K562 (cell line): ENCODE results near the gene SGMS1. TPM values are rescaled to one million over a fixed set of nuclear protein-coding genes. Genes with fewer than 3 reads are reported as not detected.

Experiments used
- ASH1L ChIP-seq: fragments of 450-650 bp; IDR thresholded peaks from 2 replicates; pipeline ENCODE4 v1.6.1; 2018; ENCODE audit warnings: borderline replicate concordance, mild to moderate bottlenecking, low read depth; ENCODE audit not compliant: partially characterized antibody
- CHD4 ChIP-seq: fragments of 200-600 bp; sonication (generic); IDR thresholded peaks from 3 replicates; pipeline ENCODE4 v1.6.1; 2012; ENCODE audit warnings: low read depth, mild to moderate bottlenecking, mixed read lengths, low read length, inconsistent platforms; ENCODE audit not compliant: insufficient read depth, insufficient replicate concordance, poor library complexity, severe bottlenecking
- CREM ChIP-seq: IDR thresholded peaks from 2 replicates; pipeline ENCODE4 v1.6.1; 2014; ENCODE audit warnings: antibody characterized with exemption, low read depth
- EP300 ChIP-seq: IDR thresholded peaks from 2 replicates; pipeline ENCODE4 v1.6.1; 2012; ENCODE audit warnings: low read length, improper control_type of control experiment
- ETV1 ChIP-seq: fragments of 450-650 bp; conservative IDR thresholded peaks from 2 replicates; pipeline ENCODE4 v1.6.1; 2016; ENCODE audit warnings: missing genetic modification characterization, control low read depth, low read depth, missing compliant biosample characterization
- EWSR1 ChIP-seq: fragments of 450-650 bp; IDR thresholded peaks from 2 replicates; pipeline ENCODE4 v1.6.1; 2018; ENCODE audit warnings: borderline replicate concordance, mild to moderate bottlenecking, low read depth, moderate library complexity; ENCODE audit not compliant: partially characterized antibody
- EZH2 ChIP-seq: IDR thresholded peaks from 2 replicates; pipeline ENCODE4 v1.6.1; 2012; ENCODE audit warnings: low read depth, mild to moderate bottlenecking, inconsistent platforms, low read length, borderline replicate concordance
- GTF2A2 ChIP-seq: IDR thresholded peaks from 2 replicates; pipeline ENCODE4 v1.6.1; 2016; ENCODE audit warnings: mild to moderate bottlenecking, missing genetic modification characterization, missing compliant biosample characterization
- HDAC2 ChIP-seq: fragments of 450-650 bp; IDR thresholded peaks from 2 replicates; pipeline ENCODE4 v1.6.1; 2016; ENCODE audit warnings: mild to moderate bottlenecking
- HMG20B ChIP-seq: fragments of 250-450 bp; sonication (Bioruptor Pico); IDR thresholded peaks from 2 replicates; pipeline ENCODE4 v1.5.0; 2021; ENCODE audit warnings: mild to moderate bottlenecking
- LARP7 ChIP-seq: fragments of 450-650 bp; IDR thresholded peaks from 2 replicates; pipeline ENCODE4 v1.6.1; 2016
- MCM5 ChIP-seq: fragments of 450-650 bp; IDR thresholded peaks from 2 replicates; pipeline ENCODE4 v1.6.1; 2016; ENCODE audit warnings: low read depth
- MEF2A ChIP-seq: IDR thresholded peaks from 2 replicates; pipeline ENCODE4 v1.6.1; 2011; ENCODE audit warnings: low read depth, mild to moderate bottlenecking, low read length, moderate library complexity; ENCODE audit not compliant: control insufficient read depth
- MTA1 ChIP-seq: fragments of 450-650 bp; IDR thresholded peaks from 2 replicates; pipeline ENCODE4 v1.6.1; 2017; ENCODE audit warnings: borderline replicate concordance
- MYC ChIP-seq, 2 experiments: fragments of 250-450 bp in 1 of 2; sonication (Bioruptor Pico) in 1 of 2; IDR thresholded peaks; 2 replicates each; pipeline versions ENCODE4 v1.5.1 to v1.6.1; 2012 to 2021; ENCODE audit warnings: low read depth in 2 of 2, borderline replicate concordance in 1 of 2, improper control_type of control experiment in 1 of 2, low read length in 1 of 2, mild to moderate bottlenecking in 1 of 2, moderate library complexity in 1 of 2
- SREBF1 ChIP-seq: fragments of 150-350 bp; IDR thresholded peaks from 2 replicates; pipeline ENCODE4 v1.6.1; 2014; ENCODE audit warnings: antibody characterized with exemption, low read depth, low read length, borderline replicate concordance
- STAT5A ChIP-seq: IDR thresholded peaks from 2 replicates; pipeline ENCODE4 v1.6.1; 2012; ENCODE audit warnings: low read length, inconsistent platforms, borderline replicate concordance
- TAL1 ChIP-seq: fragments of 450-650 bp; IDR thresholded peaks from 2 replicates; pipeline ENCODE4 v1.6.1; 2016; ENCODE audit warnings: mild to moderate bottlenecking
- ZEB2 ChIP-seq: fragments of 450-650 bp; IDR thresholded peaks from 2 replicates; pipeline ENCODE4 v1.6.1; 2016
- ZNF76 ChIP-seq: fragments of 250-450 bp; sonication (Bioruptor Pico); IDR thresholded peaks from 2 replicates; pipeline ENCODE4 v1.4.0; 2020; ENCODE audit warnings: mild to moderate bottlenecking, moderate library complexity, borderline replicate concordance
- polyA plus RNA-seq, 8 experiments: library from polyadenylated mRNA; depleted of rRNA in 4 of 8; stranded (reverse) in 5 of 8; unstranded in 3 of 8; fragments of >200 nt; fragmentation: Nextera tagmentation in 2 of 8; fragmentation: Illumina TruSeq in 1 of 8; extraction: Ambion mirVana in 2 of 8; extraction: Trizol in 1 of 8; gene quantifications; 2 replicates each; pipeline versions ENCODE4 v1.2.1 to v1.2.3, GENCODE V29; 2011 to 2014; ENCODE audit warnings: inconsistent platforms in 1 of 8, missing spikeins in 1 of 8
- total RNA-seq, 7 experiments: library from RNA; depleted of rRNA in 6 of 7; stranded (reverse); fragments of >200 nt in 6 of 7; fragmentation: Illumina TruSeq in 2 of 7; extraction: Trizol in 2 of 7; gene quantifications; 2 replicates each; pipeline versions ENCODE4 v1.2.1 to v1.2.3, GENCODE V29; 2011 to 2021; ENCODE audit warnings: low replicate concordance in 1 of 7
- TF ChIP-seq, protein P1 (sequence below), 3 experiments: fragments of 200-800 bp in 1 of 3; sonication (Bioruptor generic) in 1 of 3; sonication (generic) in 1 of 3; formaldehyde crosslinking in 1 of 3; IDR thresholded peaks; 2 replicates each; pipeline versions ENCODE4 v1.6.1 to v1.8.0; 2016 to 2022; ENCODE audit warnings: mild to moderate bottlenecking in 2 of 3, missing compliant biosample characterization in 2 of 3, missing genetic modification characterization in 2 of 3, missing genetic modification reagents in 1 of 3
- TF ChIP-seq, protein P2 (sequence below), 2 experiments: fragments of 450-650 bp; IDR thresholded peaks; 2 replicates each; pipeline ENCODE4 v1.6.1; 2018; ENCODE audit warnings: mild to moderate bottlenecking in 2 of 2, low read depth in 1 of 2; ENCODE audit not compliant: partially characterized antibody in 2 of 2
- TF ChIP-seq, protein P3 (sequence below): sonication (generic); formaldehyde crosslinking; IDR thresholded peaks from 2 replicates; pipeline ENCODE4 v1.9.0; 2022; ENCODE audit warnings: mild to moderate bottlenecking, missing genetic modification reagents

Gene SGMS1
- total and polyA plus RNA-seq, 9 of the 15 experiments (the other 6 are each of a cell fraction or from before 2014, with no cell fraction given) = 22.6 to 232 (median 82.2) TPM

DNA sequence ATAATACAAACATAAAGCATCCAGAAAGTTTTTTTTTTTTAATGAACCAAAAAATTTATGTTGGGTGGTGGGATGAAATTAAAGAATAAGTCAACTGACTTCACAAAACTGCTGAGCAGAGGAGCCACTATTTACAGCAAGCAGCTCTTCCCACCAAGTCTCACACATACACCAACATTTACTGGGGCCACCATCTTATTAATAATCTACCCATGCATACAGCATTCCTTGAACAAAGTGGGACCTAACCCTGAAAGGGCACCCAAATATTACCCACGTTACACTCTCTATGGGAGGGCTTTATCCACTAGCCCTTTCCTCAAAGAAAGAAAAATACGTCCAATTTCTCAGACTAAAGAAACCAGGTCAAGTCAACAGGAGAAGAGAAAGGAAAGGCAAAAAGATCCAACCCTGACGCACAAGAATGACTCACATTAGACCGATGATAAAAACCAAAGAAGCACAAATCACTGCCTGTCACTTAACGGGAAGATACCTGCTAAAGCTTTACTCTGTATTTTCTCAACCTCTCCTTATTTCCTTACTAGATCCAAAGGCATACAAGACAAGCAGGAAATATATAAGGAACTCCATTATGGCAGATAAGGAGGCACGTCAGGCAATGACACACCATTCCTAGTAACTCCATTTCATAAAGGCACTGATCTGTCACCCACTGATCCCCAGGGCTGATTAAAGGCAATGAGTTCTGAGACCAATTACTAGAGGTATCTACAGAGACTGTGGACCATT is 230.6 kb downstream of the SGMS1 start (continued):
- TF ChIP-seq, protein P1, sequence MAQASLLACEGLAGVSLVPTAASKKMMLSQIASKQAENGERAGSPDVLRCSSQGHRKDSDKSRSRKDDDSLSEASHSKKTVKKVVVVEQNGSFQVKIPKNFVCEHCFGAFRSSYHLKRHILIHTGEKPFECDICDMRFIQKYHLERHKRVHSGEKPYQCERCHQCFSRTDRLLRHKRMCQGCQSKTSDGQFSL (CRISPR knock-in tag; IDR thresholded peaks at IDR 0.05) = no peak
- TF ChIP-seq, protein P1 (tag; IDR thresholded peaks at IDR 0.05) = no peak
- TF ChIP-seq SREBF1 = no peak
- TF ChIP-seq CHD4 = no peak
- no peak for TF ChIP-seq MCM5
- TF ChIP-seq STAT5A = peak; percentile 45; the same call in 1 of the 2 replicates
- TF ChIP-seq CREM = peak; percentile 59; the same call in 1 of the 2 replicates
- no peak for TF ChIP-seq ASH1L
- TF ChIP-seq EZH2 = no peak
- 0 out of 2 replicates have a peak, but pooled peaks have one; percentile 16 for TF ChIP-seq ETV1 (tag)
- peak; percentile 72 for TF ChIP-seq ZEB2
- TF ChIP-seq, protein P2, sequence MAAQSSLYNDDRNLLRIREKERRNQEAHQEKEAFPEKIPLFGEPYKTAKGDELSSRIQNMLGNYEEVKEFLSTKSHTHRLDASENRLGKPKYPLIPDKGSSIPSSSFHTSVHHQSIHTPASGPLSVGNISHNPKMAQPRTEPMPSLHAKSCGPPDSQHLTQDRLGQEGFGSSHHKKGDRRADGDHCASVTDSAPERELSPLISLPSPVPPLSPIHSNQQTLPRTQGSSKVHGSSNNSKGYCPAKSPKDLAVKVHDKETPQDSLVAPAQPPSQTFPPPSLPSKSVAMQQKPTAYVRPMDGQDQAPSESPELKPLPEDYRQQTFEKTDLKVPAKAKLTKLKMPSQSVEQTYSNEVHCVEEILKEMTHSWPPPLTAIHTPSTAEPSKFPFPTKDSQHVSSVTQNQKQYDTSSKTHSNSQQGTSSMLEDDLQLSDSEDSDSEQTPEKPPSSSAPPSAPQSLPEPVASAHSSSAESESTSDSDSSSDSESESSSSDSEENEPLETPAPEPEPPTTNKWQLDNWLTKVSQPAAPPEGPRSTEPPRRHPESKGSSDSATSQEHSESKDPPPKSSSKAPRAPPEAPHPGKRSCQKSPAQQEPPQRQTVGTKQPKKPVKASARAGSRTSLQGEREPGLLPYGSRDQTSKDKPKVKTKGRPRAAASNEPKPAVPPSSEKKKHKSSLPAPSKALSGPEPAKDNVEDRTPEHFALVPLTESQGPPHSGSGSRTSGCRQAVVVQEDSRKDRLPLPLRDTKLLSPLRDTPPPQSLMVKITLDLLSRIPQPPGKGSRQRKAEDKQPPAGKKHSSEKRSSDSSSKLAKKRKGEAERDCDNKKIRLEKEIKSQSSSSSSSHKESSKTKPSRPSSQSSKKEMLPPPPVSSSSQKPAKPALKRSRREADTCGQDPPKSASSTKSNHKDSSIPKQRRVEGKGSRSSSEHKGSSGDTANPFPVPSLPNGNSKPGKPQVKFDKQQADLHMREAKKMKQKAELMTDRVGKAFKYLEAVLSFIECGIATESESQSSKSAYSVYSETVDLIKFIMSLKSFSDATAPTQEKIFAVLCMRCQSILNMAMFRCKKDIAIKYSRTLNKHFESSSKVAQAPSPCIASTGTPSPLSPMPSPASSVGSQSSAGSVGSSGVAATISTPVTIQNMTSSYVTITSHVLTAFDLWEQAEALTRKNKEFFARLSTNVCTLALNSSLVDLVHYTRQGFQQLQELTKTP (IDR thresholded peaks at IDR 0.05; ENCODE audit: low read depth in 1 of 2, partially characterized antibody in 2 of 2) = no peak
- no peak for TF ChIP-seq EWSR1
- peak; percentile 96 for TF ChIP-seq HDAC2
- TF ChIP-seq GTF2A2 = no peak
- TF ChIP-seq LARP7 = no peak
- TF ChIP-seq, protein P3, sequence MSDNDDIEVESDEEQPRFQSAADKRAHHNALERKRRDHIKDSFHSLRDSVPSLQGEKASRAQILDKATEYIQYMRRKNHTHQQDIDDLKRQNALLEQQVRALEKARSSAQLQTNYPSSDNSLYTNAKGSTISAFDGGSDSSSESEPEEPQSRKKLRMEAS (CRISPR knock-in tag) = no peak
- TF ChIP-seq EP300 = peak; percentile 58; the same call in 1 of the 2 replicates
- TF ChIP-seq ZNF76 (CRISPR knock-in tag) = no peak
- no peak for TF ChIP-seq TAL1
- TF ChIP-seq HMG20B (CRISPR knock-in tag) = no peak
- TF ChIP-seq MEF2A = no peak
- TF ChIP-seq MTA1 = peak; percentile 60; the same call in 1 of the 2 replicates
- no peak for TF ChIP-seq MYC (IDR thresholded peaks at IDR 0.05; ENCODE audit: low read depth, low read length)
- TF ChIP-seq MYC (CRISPR knock-in tag; IDR thresholded peaks at IDR 0.05; ENCODE audit: borderline replicate concordance, low read depth) = no peak
